HG03159 (cell line): ENCODE data around the gene LMAN2L.
A peak's percentile ranks its signal among the peaks of the same experiment; 100 is the strongest.

Experiments
- ATAC-seq: cut with Tn5 transposase; IDR thresholded peaks from one replicate; pipeline ENCODE4 v1.9.1; 2021; ENCODE audit warnings: mild to moderate bottlenecking, moderate library complexity; ENCODE audit not compliant: unreplicated experiment

The LMAN2L gene, protein sequence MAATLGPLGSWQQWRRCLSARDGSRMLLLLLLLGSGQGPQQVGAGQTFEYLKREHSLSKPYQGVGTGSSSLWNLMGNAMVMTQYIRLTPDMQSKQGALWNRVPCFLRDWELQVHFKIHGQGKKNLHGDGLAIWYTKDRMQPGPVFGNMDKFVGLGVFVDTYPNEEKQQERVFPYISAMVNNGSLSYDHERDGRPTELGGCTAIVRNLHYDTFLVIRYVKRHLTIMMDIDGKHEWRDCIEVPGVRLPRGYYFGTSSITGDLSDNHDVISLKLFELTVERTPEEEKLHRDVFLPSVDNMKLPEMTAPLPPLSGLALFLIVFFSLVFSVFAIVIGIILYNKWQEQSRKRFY

DNA sequence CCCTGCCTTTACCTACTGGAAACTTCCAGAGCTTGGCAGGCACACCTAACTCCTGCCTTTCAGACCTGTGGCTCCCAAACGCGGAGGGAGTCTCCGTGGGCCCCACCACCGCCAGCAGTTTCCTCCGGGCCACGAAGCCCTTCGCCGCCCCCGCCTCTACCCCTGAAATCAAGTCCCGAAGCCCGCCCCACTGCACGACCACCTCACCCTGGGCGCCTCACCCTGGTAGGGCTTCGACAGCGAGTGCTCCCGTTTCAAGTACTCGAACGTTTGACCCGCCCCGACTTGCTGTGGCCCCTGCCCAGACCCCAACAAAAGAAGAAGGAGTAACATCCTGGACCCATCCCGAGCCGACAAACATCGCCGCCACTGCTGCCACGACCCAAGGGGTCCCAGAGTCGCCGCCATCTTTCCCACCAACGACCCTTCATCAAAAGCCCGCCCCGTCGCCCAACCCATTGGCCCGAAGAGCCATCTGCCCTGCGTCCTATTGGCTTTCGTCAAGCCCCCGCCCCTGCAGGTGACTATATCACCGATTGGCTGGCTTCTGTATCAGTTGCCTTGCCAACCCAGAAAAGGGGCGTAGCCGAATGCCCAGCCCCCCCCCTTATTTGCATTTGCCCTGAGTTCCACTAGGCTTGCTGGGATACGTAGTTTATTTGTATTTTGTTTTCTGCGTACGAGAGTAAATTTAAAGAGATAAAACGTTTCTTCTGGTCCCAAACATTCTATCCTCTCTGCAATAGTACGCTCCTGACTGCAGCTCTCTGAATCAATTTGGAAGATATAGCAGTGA is at the start of gene LMAN2L:
LMAN2L (minus strand) TSS at position 432 of the 796 bp plus-strand sequence; CDS start at position 408, 24 bp downstream.
- ATAC-seq = peak; percentile 99

GRCh38 chr2:96789245-96789617 is 49.4 kb upstream of the LMAN2L start:
- ATAC-seq = no peak

DNA sequence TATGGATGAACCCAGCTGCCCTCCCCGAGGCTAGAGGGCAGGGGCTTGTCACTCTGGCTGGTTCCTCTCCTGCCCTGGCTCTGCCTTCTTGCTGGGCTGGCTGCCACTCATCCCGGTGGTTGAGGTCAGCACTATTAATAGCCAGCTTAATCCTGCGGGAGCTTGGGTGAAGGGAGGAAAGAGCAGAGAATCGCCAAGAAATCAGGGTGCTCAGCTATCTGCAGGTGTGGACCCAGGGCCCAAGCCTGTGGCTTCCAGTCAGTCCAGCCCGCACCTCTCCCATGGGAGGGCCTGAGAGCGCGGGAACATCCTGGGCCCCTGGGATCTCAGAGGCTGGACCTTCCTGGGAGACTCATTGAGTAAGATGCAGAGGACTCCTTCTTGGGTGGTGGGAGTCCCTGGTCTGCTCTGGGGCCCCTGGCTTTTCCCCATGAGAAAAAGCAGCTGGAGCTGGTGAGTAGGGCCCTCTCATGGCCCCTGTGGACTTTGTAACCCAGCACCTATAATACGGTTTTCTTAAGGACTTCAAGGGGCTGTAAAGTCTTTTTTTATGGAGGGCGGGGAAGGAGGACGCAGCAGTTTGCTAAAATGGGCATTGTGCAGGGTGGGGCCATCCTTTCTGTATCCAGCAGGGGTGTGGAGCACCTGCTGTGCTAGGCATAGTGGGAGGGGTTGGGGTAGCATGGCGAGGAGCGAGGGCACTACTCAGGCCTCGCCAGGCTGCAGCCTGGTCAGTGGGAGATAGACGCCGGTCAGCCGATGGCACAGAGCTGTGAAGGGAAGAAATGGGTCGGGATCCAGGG is 48.8 kb upstream of the LMAN2L start:
- no peak for ATAC-seq

- no peak for ATAC-seq
These were observed 47.5 kb upstream of the LMAN2L start for GRCh38 chr2:96787411-96787810.

- ATAC-seq = no peak
These were observed 43.5 kb upstream of the LMAN2L start for GRCh38 chr2:96783388-96783787.

DNA sequence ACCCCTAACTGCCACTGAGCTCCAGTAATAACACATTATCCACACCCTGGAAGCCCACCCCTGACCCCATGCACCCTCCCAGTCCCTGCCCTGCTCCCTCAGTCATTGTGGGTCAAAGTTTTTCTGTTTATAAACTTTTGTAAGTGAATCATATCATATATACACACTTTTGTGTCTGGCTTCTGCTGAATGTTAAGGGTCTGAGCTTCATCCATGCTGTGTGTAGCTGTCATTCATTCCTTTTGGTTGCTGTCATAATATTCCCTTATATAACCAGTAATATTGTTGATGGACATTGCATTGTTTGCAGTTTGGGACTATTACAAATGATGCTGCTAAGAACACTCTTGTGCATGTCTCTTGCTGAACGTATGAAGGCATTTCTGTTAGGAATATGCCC is 35.3 kb upstream of the LMAN2L start:
- ATAC-seq = no peak

DNA sequence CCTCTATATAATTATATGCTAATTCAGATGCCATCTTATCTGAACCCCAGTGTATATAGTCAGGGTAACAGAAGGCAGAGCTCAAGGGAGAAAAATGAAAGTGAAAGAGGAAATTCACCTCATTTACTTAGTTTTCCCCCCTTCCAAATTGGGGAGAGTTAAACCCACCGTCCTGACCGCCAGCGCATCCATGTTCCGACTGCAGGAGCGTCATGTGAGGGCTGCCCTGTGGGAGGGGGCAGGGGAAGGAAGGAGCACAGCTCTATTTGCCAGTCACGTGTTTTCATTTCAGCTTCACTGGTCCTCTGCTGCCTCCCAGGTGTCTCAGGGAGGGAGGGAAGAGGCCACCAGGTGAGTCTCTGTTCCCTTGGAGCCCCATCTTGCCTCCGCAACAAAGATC is 34.1 kb upstream of the LMAN2L start:
- no peak for ATAC-seq

- no peak for ATAC-seq
These were observed 33.2 kb upstream of the LMAN2L start for GRCh38 chr2:96772903-96773671.

GRCh38 chr2:96771796-96772618 is 32.1 kb upstream of the LMAN2L start:
- ATAC-seq = no peak

GRCh38 chr2:96770442-96771202 is 30.8 kb upstream of the LMAN2L start:
- no peak for ATAC-seq

DNA sequence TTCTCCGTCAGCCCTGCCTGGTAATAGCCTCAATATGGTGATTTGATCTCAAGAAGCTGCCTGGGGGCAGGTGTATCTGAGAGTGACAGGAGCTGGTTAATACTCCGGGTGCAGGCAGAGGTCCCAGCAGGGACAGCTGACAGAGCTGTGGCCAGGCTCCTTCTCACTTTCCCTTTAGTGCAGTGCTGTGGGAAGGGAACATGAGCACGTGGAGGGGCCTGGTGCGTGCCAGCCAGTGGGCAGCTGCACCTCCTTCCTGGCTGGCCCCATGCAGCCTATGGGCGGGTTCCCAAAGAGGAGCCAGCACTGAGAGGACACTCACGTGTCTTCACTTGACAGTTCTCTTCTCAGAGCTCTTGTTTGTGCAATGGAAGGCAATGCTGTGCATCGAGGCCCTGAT is 29.9 kb upstream of the LMAN2L start:
- no peak for ATAC-seq

DNA sequence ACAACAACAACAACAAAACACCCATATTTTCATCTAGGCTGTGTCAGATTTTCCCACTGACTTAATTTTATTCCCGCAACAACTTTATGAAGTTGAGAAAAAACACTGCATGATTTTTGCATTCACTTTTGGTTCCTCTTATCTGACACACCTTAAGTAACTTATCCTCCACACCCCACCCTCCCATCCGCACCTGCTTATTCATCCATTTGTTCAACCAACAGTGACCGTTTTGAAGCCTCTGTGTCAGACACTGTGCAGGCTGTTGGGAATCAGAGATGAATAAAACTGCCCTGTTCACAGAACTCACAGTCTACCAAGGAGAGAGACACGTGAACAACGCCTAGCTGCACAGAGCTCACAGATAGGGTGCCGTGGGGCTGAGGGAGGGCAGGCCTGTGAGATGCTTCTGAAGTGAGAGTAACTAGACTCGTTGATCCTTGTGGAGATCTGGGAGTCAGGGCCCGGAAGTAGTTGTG is 28.3 kb upstream of the LMAN2L start:
- ATAC-seq = peak; percentile 58

GRCh38 chr2:96767135-96767871 is 27.4 kb upstream of the LMAN2L start:
- ATAC-seq = no peak

DNA sequence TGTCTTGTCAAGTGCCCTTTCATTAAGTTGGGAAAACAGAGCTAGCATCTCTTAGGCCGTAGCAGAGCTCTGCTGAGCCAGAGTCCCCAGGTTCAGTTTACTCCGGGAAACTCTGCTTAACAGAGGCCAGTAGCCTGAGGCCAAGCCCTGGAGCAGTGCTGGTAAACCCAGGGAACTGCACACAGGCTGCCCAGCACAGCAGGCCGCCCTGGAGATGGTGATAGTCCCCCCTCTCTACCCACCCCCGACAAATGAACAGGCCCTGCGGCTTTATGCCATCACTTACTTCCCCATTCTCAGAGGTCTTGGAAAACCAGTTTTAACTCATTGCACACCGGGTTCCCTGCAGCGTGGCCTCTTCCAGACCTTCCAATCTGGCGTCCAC is 24.4 kb upstream of the LMAN2L start:
- no peak for ATAC-seq

GRCh38 chr2:96763511-96764252 is 23.8 kb upstream of the LMAN2L start:
- ATAC-seq = no peak

GRCh38 chr2:96762529-96763311 is 22.9 kb upstream of the LMAN2L start:
- ATAC-seq = no peak
